Ishikawa (cell line): ENCODE measurements around the gene HDAC6.

Experiments used
- CEBPB ChIP-seq: IDR thresholded peaks from 2 replicates; pipeline ENCODE4 v1.6.1; 2012
- CREB1 ChIP-seq: IDR thresholded peaks from 2 replicates; pipeline ENCODE4 v1.6.1; 2012; ENCODE audit warnings: low read depth
- EP300 ChIP-seq: IDR thresholded peaks from 2 replicates; pipeline ENCODE4 v1.6.1; 2012; ENCODE audit warnings: borderline replicate concordance
- MAX ChIP-seq: IDR thresholded peaks from 2 replicates; pipeline ENCODE4 v1.6.1; 2012
- REST ChIP-seq: IDR thresholded peaks from 2 replicates; pipeline ENCODE4 v1.6.1; 2012; ENCODE audit warnings: low read depth, mild to moderate bottlenecking
- YY1 ChIP-seq: IDR thresholded peaks from 2 replicates; pipeline ENCODE4 v1.6.1; 2012; ENCODE audit warnings: low read depth
- ZBTB7A ChIP-seq: IDR thresholded peaks from 2 replicates; pipeline ENCODE4 v1.6.1; 2012; ENCODE audit warnings: low read depth

- no peak for TF ChIP-seq EP300
- no peak for TF ChIP-seq YY1
- no peak for TF ChIP-seq ZBTB7A
- TF ChIP-seq CREB1, result no peak
- TF ChIP-seq MAX, result no peak
- no peak for TF ChIP-seq CEBPB
- TF ChIP-seq REST, result no peak
These were observed 29.5 kb downstream of the HDAC6 start for GRCh38 chrX:48831136-48831908.
